Activated CD4-positive, alpha-beta T cell treated with anti-CD3 and anti-CD28 coated beads, Interleukin-2, Interleukin-6, amounts not matched to agents 100 ng/mL and 50 ng/mL, durations not matched to agents 16 hours and 8 hours (primary cell): Measurements from ENCODE around the gene RGL1.
A peak's percentile ranks its signal among the peaks of the same experiment; 100 is the strongest.

Experiments used
- DNase-seq: peaks from one replicate; pipeline ENCODE4 v3.0.0-alpha.2; 2020

RGL1 gene

DNA sequence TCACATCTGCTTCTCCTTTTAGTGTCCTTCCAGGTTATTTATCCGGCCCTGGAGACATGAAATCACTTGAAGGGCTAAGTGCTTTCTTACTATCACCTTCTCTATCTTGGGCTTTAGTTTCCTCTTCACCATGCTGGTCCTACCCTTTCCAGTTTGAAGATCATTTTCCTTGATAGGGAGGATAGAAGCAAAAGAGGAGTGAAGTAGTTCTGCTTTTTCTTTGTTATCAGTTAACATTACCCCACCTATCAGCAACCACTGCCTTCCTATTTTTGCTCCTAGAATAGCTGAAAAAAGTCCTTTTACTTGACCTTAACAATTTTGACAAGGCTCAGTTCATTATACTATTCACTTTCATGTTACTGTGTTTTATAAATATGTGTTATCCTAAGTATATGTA is 19.4 kb downstream of the RGL1 start:
- DNase-seq, result no peak

DNA sequence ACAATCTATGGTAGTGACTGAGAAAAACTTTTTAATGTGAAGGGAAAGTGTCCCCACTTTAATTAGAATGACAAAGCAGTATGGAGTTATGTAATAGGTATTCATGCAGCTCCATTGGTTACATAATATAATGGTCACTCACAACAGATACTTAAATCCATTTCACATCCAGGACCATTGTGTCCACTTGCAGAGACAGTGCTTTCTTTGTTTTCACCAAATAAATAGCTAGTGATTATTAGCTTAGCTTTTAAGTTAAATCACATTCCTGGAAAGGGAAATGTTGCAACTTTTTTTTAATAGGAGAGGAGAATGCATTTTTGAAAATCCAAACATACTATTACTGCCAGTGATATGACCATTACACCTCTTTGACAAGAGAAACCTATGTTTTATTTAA is 22.9 kb downstream of the RGL1 start:
- no peak for DNase-seq

DNA sequence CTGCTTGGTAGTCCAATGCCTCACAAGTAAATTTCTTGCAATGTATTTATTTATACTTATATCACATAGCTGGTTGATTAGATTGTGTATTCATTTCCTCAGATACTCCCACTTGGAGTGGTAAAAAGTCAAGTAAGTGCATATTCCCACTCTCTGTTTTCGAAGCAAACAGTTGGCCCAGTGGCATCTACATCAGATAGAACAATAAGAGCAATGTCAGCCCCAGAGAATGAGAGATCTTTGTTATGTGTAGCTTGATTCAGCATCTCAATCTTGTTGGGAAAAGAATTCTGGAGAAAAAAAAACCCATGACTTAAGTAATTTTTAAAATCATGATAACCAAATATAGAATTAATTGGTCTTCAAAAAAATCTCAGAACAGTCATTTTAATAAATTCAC is 25.5 kb downstream of the RGL1 start:
- no peak for DNase-seq

DNA sequence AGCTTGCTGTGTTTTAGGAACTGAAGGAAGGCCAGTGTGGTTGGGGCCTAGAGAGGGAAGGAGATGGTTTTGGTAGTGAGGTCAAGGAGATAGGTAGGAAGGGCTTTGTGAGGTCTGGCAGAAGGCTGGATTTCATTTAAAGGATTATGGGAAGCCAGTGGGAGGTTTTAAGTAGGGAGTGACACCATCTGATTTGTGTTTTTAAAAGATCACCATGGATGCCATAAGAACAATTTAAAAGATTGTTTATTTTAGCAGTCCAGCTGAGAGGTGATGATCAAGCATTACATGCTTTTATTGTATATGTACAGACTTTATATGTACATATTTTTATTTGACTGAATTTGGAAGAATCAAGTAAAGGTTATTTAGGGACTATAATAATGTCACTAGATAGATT is 26.4 kb downstream of the RGL1 start:
- DNase-seq, result no peak

DNA sequence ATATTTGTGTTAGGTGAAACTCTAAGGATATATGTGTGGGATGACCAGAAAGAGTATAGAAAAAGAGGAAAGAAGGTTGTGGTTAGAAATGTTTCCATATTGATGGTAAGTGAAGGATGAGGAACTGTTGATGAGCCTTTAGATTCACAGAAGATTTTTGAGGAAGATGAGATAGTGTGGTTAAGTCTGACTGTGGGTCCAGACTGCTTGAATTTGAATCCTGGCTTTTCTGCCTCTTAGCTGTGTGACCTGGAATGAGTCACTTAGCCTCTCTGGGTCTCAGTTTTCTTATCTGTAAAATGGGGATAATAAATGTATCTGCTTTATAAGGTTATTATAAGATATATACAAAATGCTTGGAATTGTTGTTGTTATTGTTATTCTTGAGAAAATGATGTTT is 27.5 kb downstream of the RGL1 start:
- DNase-seq, result no peak

DNA sequence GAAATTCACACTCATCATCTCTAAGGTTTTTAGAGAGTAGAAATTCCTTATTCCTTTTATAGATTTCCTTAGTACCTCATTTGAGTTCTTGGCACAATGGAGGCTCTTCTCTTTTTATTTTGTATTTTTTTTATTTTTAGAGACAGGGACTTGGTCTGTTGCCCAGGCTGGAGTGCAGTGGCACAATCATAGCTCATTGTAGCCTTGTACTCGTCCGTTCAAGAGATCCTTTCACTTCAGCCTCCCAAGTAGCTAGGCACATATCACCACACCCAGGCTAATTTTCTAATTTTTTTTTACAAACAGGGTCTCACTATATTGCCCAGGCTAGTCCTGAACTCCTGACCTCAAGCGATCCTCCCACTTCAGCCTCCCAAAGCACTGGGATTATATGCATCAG is 29.6 kb downstream of the RGL1 start:
- DNase-seq, result no peak

DNA sequence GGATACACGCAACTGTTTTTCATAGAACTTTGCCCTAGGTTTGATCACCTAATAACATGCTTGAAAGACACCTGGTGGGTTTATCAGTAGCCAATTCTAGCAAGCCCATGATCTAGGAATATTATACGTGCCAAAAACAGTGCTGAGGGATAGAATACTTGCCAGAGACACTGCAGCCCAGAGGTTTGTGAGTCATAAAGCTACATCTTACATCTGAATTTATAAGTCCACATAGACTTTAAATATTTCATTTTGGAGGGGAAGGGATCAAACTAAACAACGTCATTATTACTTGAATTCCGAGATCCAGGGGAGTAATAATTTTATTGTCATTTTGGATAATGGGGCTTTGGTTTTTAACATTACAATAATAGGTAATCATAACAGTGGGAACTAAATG is 31.7 kb downstream of the RGL1 start:
- DNase-seq, result no peak

DNA sequence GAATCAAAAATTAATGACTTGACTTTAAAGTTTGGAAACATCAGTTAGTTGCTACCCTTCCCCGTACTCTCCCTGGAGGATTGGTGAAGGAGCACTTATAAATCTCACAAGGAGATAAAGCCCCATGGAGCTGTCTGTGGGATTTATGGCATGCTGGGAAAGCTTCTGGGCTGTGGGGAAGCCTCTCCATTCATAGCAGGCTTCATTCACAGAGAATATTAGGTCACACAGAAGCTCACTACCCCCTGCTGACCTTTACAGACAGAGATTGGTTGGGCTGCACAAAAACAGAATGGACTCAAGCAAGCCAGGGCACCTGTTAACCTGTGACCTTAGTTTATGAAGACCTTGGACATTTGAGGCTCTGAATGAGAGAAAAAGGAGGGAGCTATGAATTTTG is 32.1 kb downstream of the RGL1 start:
- no peak for DNase-seq

DNA sequence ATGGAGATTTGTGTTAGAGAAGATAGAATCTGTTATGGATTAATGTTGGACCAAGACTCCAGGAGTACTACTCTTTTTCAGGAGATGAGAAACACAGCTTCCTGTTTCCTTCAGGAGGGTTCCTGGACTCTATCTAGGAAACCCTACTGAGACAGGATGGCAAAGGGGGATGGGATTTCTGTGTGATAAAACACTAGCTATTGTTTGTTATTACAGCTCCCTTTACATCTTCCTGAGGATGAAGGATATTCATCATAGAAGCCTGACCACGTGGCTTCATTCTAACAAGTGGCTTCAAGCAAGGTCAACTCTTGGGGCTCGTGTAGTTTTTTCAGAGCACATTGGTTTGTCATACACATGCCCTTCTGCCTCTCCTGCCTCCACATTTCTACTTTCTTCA is 33.3 kb downstream of the RGL1 start:
- no peak for DNase-seq

DNA sequence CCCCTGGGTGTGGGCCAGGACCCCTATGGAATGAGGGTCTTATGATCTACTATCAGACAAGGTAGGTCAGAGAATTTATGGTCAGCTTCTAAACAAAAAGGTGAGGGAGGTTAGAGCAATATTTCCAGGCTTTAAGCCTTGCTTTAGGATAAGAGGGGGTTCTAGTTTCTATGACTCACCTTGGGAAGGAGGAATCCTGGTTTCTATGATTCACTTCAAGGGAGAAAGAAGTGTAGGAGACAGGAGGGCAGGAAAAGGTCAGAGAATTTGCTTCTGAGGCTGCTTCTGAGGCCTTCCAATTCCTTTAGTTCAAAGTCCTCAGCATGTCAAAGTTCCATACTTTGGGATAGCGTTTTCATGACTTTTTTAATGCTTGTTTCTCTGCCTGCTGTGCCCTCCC is 35.2 kb downstream of the RGL1 start:
- no peak for DNase-seq

DNA sequence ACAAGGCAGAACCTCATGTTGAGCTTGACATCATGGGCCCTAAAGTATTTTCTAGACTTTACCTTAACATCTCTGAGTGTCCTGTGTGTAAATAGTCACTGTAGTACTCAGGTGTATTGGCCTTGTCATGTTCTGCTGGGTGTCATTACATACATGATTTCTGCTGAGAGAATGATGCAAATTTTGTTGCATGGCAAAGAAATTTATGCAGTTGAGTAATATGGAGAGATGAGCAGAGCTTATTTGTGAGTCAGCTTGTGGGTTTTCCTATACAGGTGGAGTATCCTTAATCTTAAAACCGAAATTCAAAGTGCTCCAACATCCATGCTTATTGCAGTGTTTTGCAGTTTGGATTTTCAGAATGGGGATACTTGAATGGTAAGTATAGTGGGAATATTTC is 36.6 kb downstream of the RGL1 start:
- DNase-seq, result peak; percentile 71

DNA sequence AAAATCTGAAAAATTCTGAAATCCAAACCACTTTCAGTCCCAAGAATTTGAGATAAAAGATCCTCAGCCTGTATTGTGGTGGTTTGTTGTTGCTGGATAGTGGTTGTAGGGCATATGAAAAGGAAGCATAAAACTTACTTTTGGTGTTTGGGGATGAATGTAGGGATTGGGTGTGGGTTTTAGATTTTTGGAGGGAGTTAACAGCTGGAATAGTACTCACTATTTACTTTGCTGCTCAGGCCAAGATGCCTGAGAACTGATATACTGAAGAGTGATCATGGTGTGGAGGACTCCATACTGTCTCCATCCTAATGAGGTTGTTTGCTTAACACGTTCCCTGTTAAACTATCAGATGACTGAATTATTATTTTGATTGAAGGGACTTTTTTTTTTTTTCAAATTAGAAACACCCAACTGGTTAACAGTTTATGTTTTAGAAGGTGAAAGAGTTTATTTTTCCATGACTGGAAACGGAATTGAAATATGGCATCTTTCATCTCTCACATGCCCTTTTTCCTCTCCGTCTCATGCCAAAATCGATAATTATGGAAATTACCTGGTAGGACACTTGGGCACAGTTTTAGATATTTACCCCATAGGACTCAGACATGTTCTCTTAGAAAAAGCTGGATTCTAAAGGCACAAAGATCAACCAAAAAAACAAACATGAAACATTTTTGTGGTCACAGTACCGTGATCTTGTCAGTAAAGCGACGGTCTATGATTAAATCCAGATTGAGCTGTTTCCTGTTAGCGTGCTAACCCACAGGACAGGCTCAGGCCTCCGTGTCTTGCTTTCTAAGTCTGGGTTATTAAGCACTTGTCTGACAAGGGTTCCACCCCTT is 37.3 kb downstream of the RGL1 start:
- peak; percentile 83 for DNase-seq

DNA sequence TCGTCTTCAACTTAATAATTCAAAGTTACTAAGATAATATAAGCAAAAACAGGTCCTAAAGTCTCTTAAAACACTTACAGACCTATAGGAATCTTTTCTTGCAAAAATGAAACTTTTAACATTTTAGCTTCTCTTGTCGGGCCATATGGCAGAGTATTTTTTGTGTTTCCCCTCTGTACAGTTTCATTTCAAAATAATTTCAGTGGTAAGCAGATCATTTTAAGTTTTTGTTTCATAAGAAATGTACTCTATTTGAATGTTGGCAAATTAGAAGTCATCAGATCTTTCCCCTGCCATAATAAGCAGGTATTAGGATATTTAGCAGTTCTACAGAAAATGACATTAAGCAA is 37.9 kb downstream of the RGL1 start:
- DNase-seq, result no peak

DNA sequence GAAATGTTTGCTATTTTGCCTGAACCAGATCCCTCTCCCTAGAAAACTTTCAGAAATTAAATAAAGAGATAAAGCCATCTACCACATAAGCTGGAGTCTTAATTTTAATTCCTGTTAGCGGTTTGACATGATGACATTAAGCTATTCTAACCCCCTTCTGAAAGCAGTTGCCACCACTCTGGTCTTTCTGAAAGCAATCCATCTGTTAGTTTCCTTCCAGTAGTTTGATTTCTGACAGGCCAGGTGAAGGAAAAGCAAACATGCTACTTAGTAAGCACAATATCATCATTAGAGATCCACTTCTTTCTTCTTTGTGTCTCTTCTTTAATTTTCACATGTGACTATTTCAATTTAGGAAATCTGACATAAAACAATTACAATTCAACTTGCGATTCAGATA is 39.9 kb downstream of the RGL1 start:
- no peak for DNase-seq

DNA sequence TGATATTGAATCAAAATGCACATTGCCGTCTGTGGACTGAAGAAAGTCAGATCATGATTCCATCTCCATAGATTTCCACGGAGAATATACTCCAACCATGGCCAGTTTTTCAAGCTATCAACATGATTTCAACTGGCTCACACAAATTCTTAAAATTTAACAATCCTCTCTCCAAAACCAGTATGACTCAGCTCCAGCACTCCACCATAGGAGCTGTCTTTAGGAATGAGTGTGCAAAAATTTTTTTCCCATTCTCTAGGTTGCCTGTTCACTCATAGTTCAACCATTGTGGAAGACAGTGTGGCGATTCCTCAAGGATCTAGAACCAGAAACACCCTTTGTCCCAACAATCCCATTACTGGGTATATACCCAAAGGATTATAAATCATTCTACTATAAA is 40.8 kb downstream of the RGL1 start:
- peak; percentile 23 for DNase-seq

DNA sequence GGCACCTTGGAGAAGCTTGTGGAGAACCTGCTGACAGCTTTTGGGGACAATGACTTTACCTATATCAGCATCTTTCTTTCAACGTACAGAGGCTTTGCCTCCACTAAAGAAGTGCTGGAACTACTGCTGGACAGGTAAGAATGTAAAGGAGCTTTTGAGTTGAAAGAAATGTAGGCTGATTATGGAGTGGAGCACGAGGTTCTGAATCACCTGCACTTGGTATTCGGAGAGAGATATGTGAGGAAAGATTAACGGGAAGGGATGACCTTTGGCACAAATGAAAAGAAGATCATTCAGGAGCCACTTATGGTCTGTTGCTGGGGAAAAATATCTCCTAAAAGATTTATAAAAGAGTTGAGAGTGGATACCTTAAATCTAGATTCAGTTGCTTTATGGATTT is 42.7 kb downstream of the RGL1 start:
- DNase-seq, result no peak

DNA sequence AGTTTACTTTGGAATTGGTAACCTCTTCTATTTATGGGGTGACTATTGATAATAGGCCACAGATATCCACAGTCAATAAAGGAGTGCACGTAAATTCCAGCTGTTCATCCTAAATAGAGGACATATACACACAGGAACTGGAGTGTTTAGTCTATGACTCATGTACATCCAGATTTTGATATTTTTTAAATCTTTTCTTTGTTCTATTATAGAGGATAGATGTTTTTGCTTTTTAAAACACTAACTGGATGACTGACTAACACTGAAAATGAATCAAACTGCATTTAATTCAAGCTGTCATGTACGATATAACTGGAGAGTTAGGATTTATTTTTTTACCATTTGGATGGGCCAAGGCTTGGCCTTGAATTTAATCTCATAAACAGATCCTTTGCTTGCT is 45.9 kb downstream of the RGL1 start:
- no peak for DNase-seq

DNA sequence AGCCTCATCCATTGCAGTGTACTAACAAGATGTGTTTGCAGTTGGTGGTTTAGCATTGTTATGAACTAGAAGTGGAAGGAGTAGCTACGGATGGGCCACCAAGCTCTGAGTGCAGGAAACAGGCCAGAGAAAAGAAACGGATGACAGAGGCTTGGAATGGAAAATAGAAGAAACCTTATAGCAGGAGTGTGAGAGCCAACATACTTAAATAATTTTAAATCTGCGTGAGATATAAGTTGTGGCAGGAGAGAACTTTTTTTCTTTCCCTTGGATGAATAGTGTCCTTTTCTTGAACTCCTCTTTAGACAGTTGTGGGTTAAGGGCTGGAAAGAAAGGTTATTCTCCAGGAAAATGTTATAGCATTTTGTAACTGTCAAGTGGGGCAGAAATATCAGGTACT is 54.2 kb downstream of the RGL1 start:
- DNase-seq, result no peak

DNA sequence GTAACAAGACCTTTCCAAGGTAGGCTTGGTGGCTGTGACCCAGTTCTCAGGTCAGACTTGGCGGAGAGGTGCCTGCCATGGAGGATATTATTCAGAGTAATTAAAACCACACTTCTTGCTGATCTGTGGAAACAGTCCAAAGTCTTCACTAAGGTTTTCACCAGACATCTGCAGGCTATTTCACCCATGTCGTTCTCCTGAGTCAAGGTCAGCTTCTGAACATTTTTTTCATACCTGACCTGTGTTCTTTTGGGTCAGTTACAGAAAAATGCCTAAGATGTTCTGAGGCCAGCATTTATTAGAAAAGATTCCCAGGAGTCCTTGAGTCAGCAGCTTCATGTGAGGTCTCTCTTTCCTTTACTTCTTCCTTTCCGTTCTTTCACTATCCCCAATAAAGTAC is 54.9 kb downstream of the RGL1 start:
- DNase-seq, result no peak

DNA sequence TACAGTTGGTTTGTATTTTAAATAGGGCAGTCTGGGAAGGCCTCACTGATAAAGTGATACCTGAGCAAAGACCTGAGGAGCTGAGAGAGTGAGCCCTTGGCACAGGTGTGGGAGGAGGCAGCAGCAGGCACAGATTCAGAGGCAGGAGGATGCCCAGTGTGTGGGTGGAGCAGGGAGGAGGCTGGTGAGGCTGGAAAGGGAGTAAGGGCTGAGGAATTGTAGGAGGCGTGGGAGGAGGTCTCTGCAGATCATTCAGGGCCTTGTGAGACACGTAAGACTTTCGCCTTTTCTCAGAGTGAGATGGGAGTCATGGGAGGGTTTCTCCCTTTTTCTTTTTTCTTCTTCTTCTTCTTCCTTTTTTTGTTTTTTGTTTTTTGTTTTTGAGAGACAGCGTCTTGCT is 58.0 kb downstream of the RGL1 start:
- no peak for DNase-seq

DNA sequence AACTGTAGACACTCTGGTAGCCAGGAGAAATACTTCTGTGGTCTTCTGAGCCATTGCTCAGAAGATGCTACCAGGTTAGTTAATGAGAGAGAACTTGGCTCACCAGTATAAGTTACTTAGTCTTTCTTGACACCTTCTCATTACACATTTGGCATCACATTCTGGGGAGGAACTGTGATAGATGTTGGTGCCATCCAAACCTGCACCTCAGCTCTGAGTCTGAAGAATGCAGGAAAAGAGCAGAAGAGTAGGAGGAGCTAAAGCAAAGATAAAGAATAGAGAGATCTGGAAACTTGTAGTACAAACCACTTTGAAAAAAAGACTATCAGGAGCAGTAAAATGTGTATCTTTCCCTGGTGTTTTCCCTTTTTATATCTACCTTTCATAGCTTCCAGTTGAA is 58.9 kb downstream of the RGL1 start:
- no peak for DNase-seq

DNA sequence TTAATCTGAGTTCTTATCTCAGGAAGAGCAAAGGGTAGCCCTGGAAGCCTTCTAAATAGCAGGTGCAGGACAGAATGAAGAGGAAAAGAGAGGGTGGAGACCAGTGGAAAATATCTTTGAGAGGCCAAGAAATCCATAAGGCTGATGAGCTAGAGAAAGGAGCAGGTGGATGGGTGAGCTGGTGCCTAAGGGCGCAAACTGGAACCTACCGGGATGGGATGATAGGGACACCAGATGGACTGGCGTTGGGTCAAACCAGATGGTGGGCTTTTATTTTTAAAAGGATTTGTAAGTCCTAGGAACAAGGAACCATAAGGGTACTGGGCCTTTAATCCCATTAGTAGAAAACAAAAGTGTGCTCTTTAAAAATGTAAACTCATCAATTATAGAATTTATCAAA is 59.7 kb downstream of the RGL1 start:
- no peak for DNase-seq

DNA sequence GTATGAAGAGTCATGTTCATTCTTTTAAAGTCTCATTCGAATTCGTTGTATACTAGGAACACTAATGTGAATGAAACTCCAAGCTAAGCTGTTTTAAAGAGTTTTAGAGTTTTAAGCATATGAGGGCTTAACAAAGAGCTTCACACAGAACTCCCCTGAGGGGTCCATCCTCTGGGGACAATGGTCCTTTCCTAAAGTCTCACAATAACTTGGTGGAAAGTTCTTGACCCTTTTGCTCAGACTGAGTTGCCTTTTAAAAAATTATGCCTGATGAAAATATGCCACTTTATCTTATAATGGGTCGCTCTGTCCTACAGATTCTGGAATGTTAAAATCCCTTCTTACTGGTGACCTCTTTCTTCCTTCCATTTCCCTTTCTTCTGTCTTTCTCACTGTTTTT is 64.3 kb downstream of the RGL1 start:
- no peak for DNase-seq

DNA sequence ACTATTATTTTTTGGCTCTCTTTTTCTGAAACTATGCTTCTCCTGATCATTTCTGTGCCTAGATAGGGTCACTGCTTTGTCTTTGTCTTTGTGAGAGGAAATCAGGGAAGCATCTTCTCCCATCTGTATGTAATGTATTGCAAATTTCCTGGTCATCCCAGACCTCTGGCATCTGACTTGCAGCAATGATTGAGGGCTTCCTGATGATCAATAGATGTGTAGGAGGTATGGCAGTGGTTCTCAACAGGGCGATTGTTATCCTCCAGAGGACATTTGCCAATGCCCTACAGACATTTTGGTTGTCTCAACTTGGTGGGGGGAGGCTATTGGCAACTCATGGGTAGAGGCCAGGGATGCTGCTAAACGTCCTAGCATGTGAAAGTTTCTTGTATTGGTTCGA is 64.7 kb downstream of the RGL1 start:
- no peak for DNase-seq

DNA sequence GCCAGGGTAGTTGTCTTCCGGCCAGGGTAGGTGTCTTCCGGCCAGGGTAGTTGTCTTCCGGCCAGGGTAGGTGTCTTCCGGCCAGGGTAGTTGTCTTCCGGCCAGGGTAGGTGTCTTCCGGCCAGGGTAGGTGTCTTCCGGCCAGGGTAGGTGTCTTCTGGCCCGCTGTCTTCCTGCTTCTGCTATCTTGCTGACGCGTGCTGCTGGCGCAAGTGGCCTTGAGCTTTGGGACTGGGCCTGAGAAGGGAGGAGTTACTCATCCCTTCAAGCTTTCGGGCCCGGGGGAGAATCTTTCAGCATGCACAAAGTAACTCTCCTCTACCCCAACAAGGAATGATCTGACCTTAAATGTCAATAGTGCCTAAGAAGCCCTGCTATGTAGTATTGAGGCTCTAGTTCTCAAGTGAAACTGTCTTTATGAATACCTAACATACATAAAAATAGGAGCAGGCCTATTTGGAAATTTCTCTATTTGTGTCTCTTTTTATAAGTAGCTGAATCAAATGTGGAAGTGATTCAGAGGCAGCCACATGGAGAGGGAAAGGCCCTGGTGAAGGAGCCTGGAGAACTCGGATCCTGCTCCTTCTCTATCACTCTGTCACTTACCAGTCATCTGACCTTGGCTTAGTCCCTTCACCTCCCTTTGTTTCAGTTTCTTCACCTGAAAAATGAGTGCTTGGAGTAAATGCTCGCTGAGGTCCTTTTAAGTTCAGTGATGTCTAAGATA is 65.6 kb downstream of the RGL1 start:
- DNase-seq, result no peak
